ENCODE results near the gene TNFSF11.
"Not testable (repeated sequence)": the region's sequence is repeated elsewhere in the genome, so short reads cannot be mapped to it uniquely, and the experiment has no call there.

TNFSF11 gene

GRCh38 chr13:42559573-42560218, 14.3 kb upstream of the TNFSF11 start:
- not testable (repeated sequence) for DNase-seq (ENCODE audit: low read depth in 1 of 2, low spot score in 1 of 2)

- not testable (repeated sequence) for DNase-seq (ENCODE audit: low read depth in 1 of 2, low spot score in 1 of 2)
Observed at GRCh38 chr13:42560320-42560719, 13.6 kb upstream of the TNFSF11 start.

GRCh38 chr13:42561752-42562467, 12.0 kb upstream of the TNFSF11 start:
- no peak for DNase-seq (ENCODE audit: low read depth in 1 of 2, low spot score in 1 of 2)

- DNase-seq (ENCODE audit: low read depth in 1 of 2, low spot score in 1 of 2) = no peak
Observed at GRCh38 chr13:42567906-42568305, 6.0 kb upstream of the TNFSF11 start.

- no peak for DNase-seq (ENCODE audit: low read depth in 1 of 2, low spot score in 1 of 2)
Observed at GRCh38 chr13:42569576-42570344, 4.2 kb upstream of the TNFSF11 start.

GRCh38 chr13:42571895-42572294, 2.1 kb upstream of the TNFSF11 start:
- no peak for DNase-seq (ENCODE audit: low read depth in 1 of 2, low spot score in 1 of 2)

- DNase-seq (ENCODE audit: low read depth in 1 of 2, low spot score in 1 of 2) = peak in 1 of 2 donors; percentile 60
Observed at GRCh38 chr13:42574435-42575311, 721 bp downstream of the TNFSF11 start.

GRCh38 chr13:42575938-42576337, 2.0 kb downstream of the TNFSF11 start:
- no peak for DNase-seq (ENCODE audit: low read depth in 1 of 2, low spot score in 1 of 2)

GRCh38 chr13:42577538-42577937, 3.6 kb downstream of the TNFSF11 start:
- DNase-seq (ENCODE audit: low read depth in 1 of 2, low spot score in 1 of 2) = no peak

GRCh38 chr13:42580644-42581043, 6.7 kb downstream of the TNFSF11 start:
- DNase-seq (ENCODE audit: low read depth in 1 of 2, low spot score in 1 of 2) = no peak

- no peak for DNase-seq (ENCODE audit: low read depth in 1 of 2, low spot score in 1 of 2)
Observed at GRCh38 chr13:42581427-42581826, 7.5 kb downstream of the TNFSF11 start.

GRCh38 chr13:42591602-42592001, 17.6 kb downstream of the TNFSF11 start:
- DNase-seq (ENCODE audit: low read depth in 1 of 2, low spot score in 1 of 2) = no peak

- DNase-seq (ENCODE audit: low read depth in 1 of 2, low spot score in 1 of 2) = no peak
Observed at GRCh38 chr13:42592915-42593900, 19.3 kb downstream of the TNFSF11 start.

- DNase-seq (ENCODE audit: low read depth in 1 of 2, low spot score in 1 of 2) = peak in 1 of 2 donors; percentile 8
Observed at GRCh38 chr13:42594481-42595252, 20.7 kb downstream of the TNFSF11 start.

- DNase-seq (ENCODE audit: low read depth in 1 of 2, low spot score in 1 of 2) = no peak
Observed at GRCh38 chr13:42595253-42595571, 21.3 kb downstream of the TNFSF11 start.

GRCh38 chr13:42597505-42597904, 23.6 kb downstream of the TNFSF11 start:
- DNase-seq (ENCODE audit: low read depth in 1 of 2, low spot score in 1 of 2) = no peak

- DNase-seq (ENCODE audit: low read depth in 1 of 2, low spot score in 1 of 2) = no peak
Observed at GRCh38 chr13:42600943-42601342, 27.0 kb downstream of the TNFSF11 start.

GRCh38 chr13:42602906-42603305, 29.0 kb downstream of the TNFSF11 start:
- no peak for DNase-seq (ENCODE audit: low read depth in 1 of 2, low spot score in 1 of 2)

GRCh38 chr13:42603571-42603970, 29.6 kb downstream of the TNFSF11 start:
- DNase-seq (ENCODE audit: low read depth in 1 of 2, low spot score in 1 of 2) = no peak
